Endothelial cell of umbilical vein (primary cell): ENCODE data around the gene ZNF268. TPM values are rescaled to one million over a fixed set of nuclear protein-coding genes. Genes with fewer than 3 reads are reported as not detected.

Experiments
- BruUV-seq: library from RNA; stranded (reverse); fragments of 400-500 nt; replicated peaks from 2 replicates; lab custom pipeline; 2021; lab: Mats Ljungman, UMichigan
- CTCF ChIA-PET: fragments of 300-600, 350-600 bp; sonication (Branson Sonifier 250); formaldehyde crosslinking; loops from one replicate; lab custom pipeline; 2021; ENCODE audit warnings: antibody characterized with exemption, inconsistent platforms; lab: Charles Lee
- POLR2A ChIA-PET: fragments of 300-600, 350-600 bp; sonication (Branson Sonifier 250); formaldehyde crosslinking; loops from one replicate; lab custom pipeline; 2021; ENCODE audit warnings: antibody characterized with exemption, inconsistent platforms; lab: Charles Lee
- DNase-seq: peaks from one replicate; pipeline ENCODE4 v3.0.0-alpha.2; 2011; ENCODE audit warnings: low read depth, low spot score
- FAIRE-seq: peaks from 2 replicates; lab custom pipeline; 2011; peaks lifted over from hg19 to GRCh38; lab: Jason Lieb, UNC
- H2AFZ ChIP-seq: 2 replicates; pipeline ENCODE4 v1.6.0; 2012; ENCODE audit warnings: low read depth, low read length, control low read depth, inconsistent platforms
- H3K27ac ChIP-seq: 2 replicates; pipeline ENCODE4 v1.5.1; 2011; ENCODE audit warnings: low read depth, mild to moderate bottlenecking, control low read depth, low read length, moderate library complexity; ENCODE audit not compliant: insufficient read depth
- H3K27me3 ChIP-seq, 2 experiments: 2 replicates each; pipeline versions ENCODE4 v1.6.0 to v1.6.1; 2011; ENCODE audit warnings: low read length in 2 of 2, mixed read lengths in 1 of 2; ENCODE audit not compliant: control insufficient read depth in 2 of 2, insufficient read depth in 2 of 2
- H3K36me3 ChIP-seq, 2 experiments: 2 replicates in 1 of 2; 3 replicates in 1 of 2; pipeline ENCODE4 v1.5.1; 2011; ENCODE audit warnings: low read length in 2 of 2, mild to moderate bottlenecking in 1 of 2, moderate library complexity in 1 of 2; ENCODE audit not compliant: control insufficient read depth in 2 of 2, insufficient read depth in 2 of 2; ENCODE audit errors: extremely low read depth in 1 of 2
- H3K4me1 ChIP-seq: 3 replicates; pipeline ENCODE4 v1.5.1; 2011; ENCODE audit warnings: mild to moderate bottlenecking, low read length; ENCODE audit not compliant: control insufficient read depth, insufficient read depth; ENCODE audit errors: extremely low read depth
- H3K4me2 ChIP-seq: 2 replicates; pipeline ENCODE4 v1.6.1; 2011; ENCODE audit warnings: low read length, control low read depth, mixed read lengths; ENCODE audit not compliant: insufficient read depth
- H3K4me3 ChIP-seq, 3 experiments: fragments of 200-600 bp in 1 of 3; sonication (generic), shearing (Covaris generic) in 1 of 3; replicated peaks in 1 of 3; 2 replicates each; pipeline ENCODE4 v1.5.1; 2011 to 2016; ENCODE audit warnings: control low read depth in 3 of 3, low read length in 3 of 3, mild to moderate bottlenecking in 2 of 3, inconsistent platforms in 1 of 3, low read depth in 1 of 3, moderate library complexity in 1 of 3; ENCODE audit not compliant: insufficient read depth in 1 of 3
- H3K79me2 ChIP-seq: 2 replicates; pipeline ENCODE4 v1.6.0; 2012; ENCODE audit warnings: low read length, inconsistent platforms; ENCODE audit not compliant: control insufficient read depth, insufficient read depth
- H3K9ac ChIP-seq: replicated peaks from 2 replicates; pipeline ENCODE3; 2011; ENCODE audit warnings: low read length, control low read depth; ENCODE audit not compliant: insufficient read depth; ENCODE audit errors: extremely low read depth
- H3K9me1 ChIP-seq: replicated peaks from 3 replicates; pipeline ENCODE4 v1.6.0; 2011; ENCODE audit warnings: mild to moderate bottlenecking, low read length; ENCODE audit not compliant: control insufficient read depth, insufficient read depth; ENCODE audit errors: extremely low read depth
- H3K9me3 ChIP-seq: replicated peaks from 2 replicates; pipeline ENCODE4 v1.5.1; 2012; ENCODE audit warnings: low read length, inconsistent platforms; ENCODE audit not compliant: control insufficient read depth, insufficient read depth
- H4K20me1 ChIP-seq: replicated peaks from 2 replicates; pipeline ENCODE3; 2011; ENCODE audit warnings: mild to moderate bottlenecking, low read length; ENCODE audit not compliant: control insufficient read depth, insufficient read depth; ENCODE audit errors: extremely low read depth
- CTCF ChIP-seq, 2 donors: IDR thresholded peaks; 1 replicate in 1 of 2; 2 replicates in 1 of 2; pipeline ENCODE4 v1.5.1; 2011; ENCODE audit warnings: low read length in 2 of 2, mild to moderate bottlenecking in 2 of 2, moderate library complexity in 2 of 2, control low read depth in 1 of 2, inconsistent platforms in 1 of 2, low read depth in 1 of 2; ENCODE audit not compliant: insufficient read depth in 1 of 2; ENCODE audit errors: extremely low read depth in 1 of 2
- EZH2 ChIP-seq: IDR thresholded peaks from 2 replicates; pipeline ENCODE4 v1.6.1; 2012; ENCODE audit warnings: borderline replicate concordance, low read depth, mild to moderate bottlenecking, moderate library complexity, low read length, inconsistent platforms; ENCODE audit not compliant: severe bottlenecking
- FOS ChIP-seq: IDR thresholded peaks from 2 replicates; pipeline ENCODE4 v1.6.1; 2011; ENCODE audit warnings: mild to moderate bottlenecking, low read length, moderate library complexity, borderline replicate concordance; ENCODE audit not compliant: insufficient read depth
- GATA2 ChIP-seq: IDR thresholded peaks from 2 replicates; pipeline ENCODE4 v1.7.0; 2011; ENCODE audit warnings: low read depth, mild to moderate bottlenecking, moderate library complexity, mixed read lengths, low read length; ENCODE audit not compliant: insufficient read length, insufficient read depth
- JUN ChIP-seq: IDR thresholded peaks from 2 replicates; pipeline ENCODE4 v1.6.1; 2011; ENCODE audit warnings: borderline replicate concordance, low read depth; ENCODE audit not compliant: insufficient read length, insufficient read depth
- MAX ChIP-seq: IDR thresholded peaks from 2 replicates; pipeline ENCODE4 v1.6.1; 2011; ENCODE audit not compliant: insufficient read depth, insufficient read length
- MYC ChIP-seq: IDR thresholded peaks from one replicate; pipeline ENCODE4 v1.6.1; 2011; ENCODE audit warnings: mild to moderate bottlenecking, low read depth, low read length
- POLR2A ChIP-seq: IDR thresholded peaks from 2 replicates; pipeline ENCODE4 v1.6.1; 2012; ENCODE audit warnings: low read depth, mild to moderate bottlenecking, control low read depth, low read length
- POLR2AphosphoS5 ChIP-seq: IDR thresholded peaks from 2 replicates; pipeline ENCODE4 v1.6.1; 2012; ENCODE audit warnings: low read depth, mild to moderate bottlenecking, control low read depth, low read length, moderate library complexity; ENCODE audit not compliant: insufficient read depth
- dilution Hi-C: fragments of 300-500 bp; cut with MboI; formaldehyde crosslinking; loops from one replicate; pipeline ENCODE4 v1.15.0; 2019; ENCODE audit warnings: low sequenced_read_pairs; ENCODE audit not compliant: extremely low pct_ligation_motif_present
- intact Hi-C: fragments of 100-400 bp; cut with micrococcal nuclease; formaldehyde crosslinking; loops from one replicate; pipeline ENCODE4 v1.10.0; 2022
- polyA plus RNA-seq, 4 experiments: library from polyadenylated mRNA; depleted of rRNA in 3 of 4; stranded (reverse) in 3 of 4; unstranded in 1 of 4; fragments of >200 nt; gene quantifications; 2 replicates each; pipeline versions ENCODE4 v1.2.1 to v1.2.3, GENCODE V29; 2011 to 2012; ENCODE audit warnings: missing spikeins in 1 of 4
- total RNA-seq: library from RNA; stranded (reverse); gene quantifications from 2 replicates; pipeline ENCODE4 v1.2.3, GENCODE V29; 2021

Gene ZNF268
- total and polyA plus RNA-seq, 2 donors (not counting 3 experiments of a cell fraction or from before 2014, with no cell fraction given) = 7.7 to 17.3 TPM

- intact Hi-C loops = no loop called here
- no peak overlapping the region for H2AFZ ChIP-seq
- no peaks in the 10 kb centered on the region for H3K4me1 ChIP-seq
- no peak overlapping the region for H3K4me2 ChIP-seq
- no peak for DNase-seq
- H3K9ac ChIP-seq = no peak overlapping the region
- TF ChIP-seq EZH2 = no peak
- no peaks in the 10 kb centered on the region for H3K79me2 ChIP-seq
- CTCF ChIA-PET = no interaction called here
- peaks cover 39% of the 10 kb centered on the region for H3K9me3 ChIP-seq
- dilution Hi-C loops = no loop called here
- no peak overlapping the region for H3K27ac ChIP-seq
- BruUV-seq = no TSS peak
- FAIRE-seq = no peak
- no peaks in the 10 kb centered on the region for H3K27me3 ChIP-seq
- no peaks in the 10 kb centered on the region for H4K20me1 ChIP-seq
- H3K36me3 ChIP-seq = peaks cover 12 to 14% of the 10 kb centered on the region in 2 experiments
- no peak overlapping the region for H3K4me3 ChIP-seq
- no peaks in the 10 kb centered on the region for H3K9me1 ChIP-seq
- POLR2A ChIA-PET = no interaction called here
Observed at GRCh38 chr12:133201888-133202287, 20.6 kb downstream of the ZNF268 start.

- Histone ChIP-seq H2AFZ (no peak overlapping the region), H3K36me3 (peaks cover 12 to 14% of the 10 kb centered on the region in 2 experiments), H3K4me3 (no peak overlapping the region), H3K79me2 (no peaks in the 10 kb centered on the region), H3K9me1 (no peaks in the 10 kb centered on the region), H3K9ac (no peak overlapping the region), H3K9me3 (peaks cover 39% of the 10 kb centered on the region), H3K27ac (no peak overlapping the region), H4K20me1 (no peaks in the 10 kb centered on the region), H3K27me3 (no peaks in the 10 kb centered on the region), H3K4me2 (no peak overlapping the region), H3K4me1 (no peaks in the 10 kb centered on the region)
- dilution Hi-C loops = no loop called here
- DNase-seq = no peak
- CTCF ChIA-PET = no interaction called here
- TF ChIP-seq POLR2A (no peak), POLR2AphosphoS5 (no peak), CTCF (IDR thresholded peaks at IDR 0.05; ENCODE audit: extremely low read depth in 1 of 2, insufficient read depth in 1 of 2, low read depth in 1 of 2, low read length in 2 of 2) (no peak), MAX (no peak), EZH2 (no peak), GATA2 (no peak), FOS (no peak), JUN (no peak), MYC (no peak)
- intact Hi-C loops = no loop called here
- POLR2A ChIA-PET = no interaction called here
- BruUV-seq = no TSS peak
- FAIRE-seq = no peak
Observed at GRCh38 chr12:133202493-133203343, 21.4 kb downstream of the ZNF268 start.
